ENCODE measurements around the gene SDK1. TPM values are rescaled to one million over a fixed set of nuclear protein-coding genes. Genes with fewer than 3 reads are reported as not detected.

Gene SDK1
- total and polyA plus RNA-seq, 2 experiments from 2014 or later: not detected

DNA sequence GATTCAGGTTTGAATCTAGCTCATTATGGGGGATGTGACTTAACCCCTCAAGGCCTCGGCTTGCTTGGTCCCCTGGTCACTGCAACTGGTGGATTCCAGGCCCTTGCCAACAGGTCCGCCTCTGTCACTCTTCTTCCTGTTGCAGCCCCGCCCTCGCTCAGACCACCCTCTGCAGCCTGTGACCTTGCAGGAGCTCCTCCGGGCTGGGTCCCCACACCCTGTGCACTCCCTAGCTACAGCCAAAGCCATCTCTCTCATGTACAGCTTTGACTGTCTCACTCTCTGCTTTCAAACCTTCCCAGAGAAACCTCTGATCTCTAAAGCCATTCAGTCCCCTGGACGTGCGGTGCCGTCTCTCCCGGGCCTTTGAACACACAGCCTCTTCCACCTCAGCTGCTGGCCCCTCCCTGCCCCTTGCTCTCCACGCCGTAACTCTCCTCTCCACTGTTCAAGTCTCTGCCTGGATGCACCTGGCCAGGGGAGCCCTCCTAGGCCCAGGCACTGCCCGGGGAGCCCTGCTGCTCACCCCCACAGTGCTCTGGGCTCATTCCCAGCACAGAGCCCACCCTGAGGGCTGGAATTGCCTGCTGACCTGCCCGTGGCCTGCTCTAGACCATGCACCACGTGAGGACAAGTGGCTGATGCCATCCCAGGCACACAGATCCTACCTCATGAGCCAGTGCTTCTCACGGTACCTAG, 895.2 kb downstream of the SDK1 start:
- DNase-seq: no peak
- no peaks in the 10 kb centered on the region for H3F3A ChIP-seq (ENCODE audit: insufficient read depth)
- H3K9ac ChIP-seq: no peak overlapping the region
- in situ Hi-C loops (cut with MboI): no loop called here
- no peak overlapping the region for H2AFZ ChIP-seq
- H3K9me2 ChIP-seq (ENCODE audit: insufficient read depth): no peaks in the 10 kb centered on the region
- H3K4me2 ChIP-seq (ENCODE audit: unreplicated experiment): no peak overlapping the region
- no peak overlapping the region for H3K27ac ChIP-seq
- H4K20me1 ChIP-seq (ENCODE audit: insufficient read depth): no peaks in the 10 kb centered on the region
- no peaks in the 10 kb centered on the region for H3K27me3 ChIP-seq (replicated peaks; ENCODE audit: insufficient read depth)
- H3K36me3 ChIP-seq (ENCODE audit: low read depth): no peaks in the 10 kb centered on the region
- H3K4me3 ChIP-seq: no peak overlapping the region
- H3K4me1 ChIP-seq (ENCODE audit: insufficient read depth): no peaks in the 10 kb centered on the region
- 38 to 41% methylated on average over 14 to 15 of the region's 15 CpGs for WGBS, 2 experiments (ENCODE audit: low coverage in 1 of 2, low lambda C conversion rate in 2 of 2, missing lambda C conversion rate in 2 of 2)
- no peak for TF ChIP-seq EZH2 (IDR thresholded peaks at IDR 0.05; ENCODE audit: insufficient read depth, poor library complexity, severe bottlenecking)
- no peak for TF ChIP-seq EZH2phosphoT487 (IDR thresholded peaks at IDR 0.05; ENCODE audit: insufficient read depth, low read depth)
- no peaks in the 10 kb centered on the region for H3K9me3 ChIP-seq (ENCODE audit: low read depth)
- no peaks in the 10 kb centered on the region for H3K79me2 ChIP-seq (ENCODE audit: insufficient read depth)

DNA sequence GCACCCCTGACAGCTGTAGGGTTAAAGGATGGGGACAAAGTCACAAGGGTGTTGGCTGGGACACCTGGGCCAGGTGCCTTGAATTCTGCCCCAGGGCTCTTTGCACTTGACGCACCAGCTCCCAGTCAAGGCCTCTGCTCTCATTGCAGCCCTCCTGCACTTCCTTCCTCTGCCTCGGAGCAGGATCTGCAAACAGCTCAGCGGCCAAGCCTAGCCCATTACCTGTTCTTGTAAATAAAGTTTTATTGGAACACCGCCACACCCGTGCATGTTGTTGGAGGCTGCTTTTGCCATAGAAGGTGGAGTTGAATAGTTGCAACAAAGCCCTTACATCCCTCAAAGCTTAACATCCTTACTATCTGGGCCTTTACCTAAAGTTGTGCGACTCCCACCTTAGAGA, 897.2 kb downstream of the SDK1 start:
- Histone ChIP-seq H3K4me3 (no peak overlapping the region), H2AFZ (no peak overlapping the region), H3K9me3 (ENCODE audit: low read depth) (no peaks in the 10 kb centered on the region), H3K4me2 (ENCODE audit: unreplicated experiment) (no peak overlapping the region), H3K36me3 (ENCODE audit: low read depth) (no peaks in the 10 kb centered on the region), H3K9ac (no peak overlapping the region), H3K9me2 (ENCODE audit: insufficient read depth) (no peaks in the 10 kb centered on the region), H4K20me1 (ENCODE audit: insufficient read depth) (no peaks in the 10 kb centered on the region), H3K27ac (no peak overlapping the region), H3F3A (ENCODE audit: insufficient read depth) (no peaks in the 10 kb centered on the region), H3K79me2 (ENCODE audit: insufficient read depth) (no peaks in the 10 kb centered on the region), H3K4me1 (ENCODE audit: insufficient read depth) (no peaks in the 10 kb centered on the region), H3K27me3 (replicated peaks; ENCODE audit: insufficient read depth) (no peaks in the 10 kb centered on the region)
- TF ChIP-seq EZH2 (IDR thresholded peaks at IDR 0.05; ENCODE audit: insufficient read depth, poor library complexity, severe bottlenecking) (no peak), EZH2phosphoT487 (IDR thresholded peaks at IDR 0.05; ENCODE audit: insufficient read depth, low read depth) (no peak)
- in situ Hi-C loops (cut with MboI): no loop called here
- DNase-seq: no peak
- 59 to 60% methylated on average over 6 of the region's 6 CpGs for WGBS, 2 experiments (ENCODE audit: low coverage in 1 of 2, low lambda C conversion rate in 2 of 2, missing lambda C conversion rate in 2 of 2)

DNA sequence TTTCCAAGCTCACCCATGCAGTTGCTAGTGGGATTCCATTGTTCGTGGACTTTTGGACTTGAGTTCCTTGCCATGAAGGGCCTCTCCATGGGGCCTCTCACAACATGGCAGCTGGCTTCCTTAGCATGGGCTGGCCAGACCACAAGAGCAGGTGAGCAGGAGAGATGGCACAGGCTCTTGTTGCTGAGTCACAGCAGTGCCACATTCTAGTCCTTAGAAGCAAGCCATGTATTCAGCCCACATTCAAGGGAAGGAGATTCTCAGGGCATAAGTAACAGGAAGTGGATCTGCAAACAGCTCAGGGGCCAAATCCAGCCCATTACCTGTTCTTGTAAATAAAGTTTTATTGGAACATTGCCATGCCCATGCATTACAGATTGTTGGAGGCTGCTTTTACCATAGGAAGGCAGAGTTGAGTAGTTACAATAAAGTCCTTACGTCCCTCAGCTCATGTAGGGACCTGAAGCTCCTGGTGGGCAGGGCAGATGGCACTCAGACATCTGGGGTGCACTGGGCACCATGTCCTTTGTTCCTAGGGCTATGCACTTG, 899.6 kb downstream of the SDK1 start:
- H3K27ac ChIP-seq: no peak overlapping the region
- H3K27me3 ChIP-seq (replicated peaks; ENCODE audit: insufficient read depth): no peaks in the 10 kb centered on the region
- no peaks in the 10 kb centered on the region for H3F3A ChIP-seq (ENCODE audit: insufficient read depth)
- H2AFZ ChIP-seq: no peak overlapping the region
- no peak for DNase-seq
- in situ Hi-C loops (cut with MboI): no loop called here
- no peak overlapping the region for H3K4me3 ChIP-seq
- no peaks in the 10 kb centered on the region for H3K9me2 ChIP-seq (ENCODE audit: insufficient read depth)
- H3K36me3 ChIP-seq (ENCODE audit: low read depth): no peaks in the 10 kb centered on the region
- no peak overlapping the region for H3K4me2 ChIP-seq (ENCODE audit: unreplicated experiment)
- no peak overlapping the region for H3K9ac ChIP-seq
- no peaks in the 10 kb centered on the region for H3K4me1 ChIP-seq (ENCODE audit: insufficient read depth)
- H3K79me2 ChIP-seq (ENCODE audit: insufficient read depth): no peaks in the 10 kb centered on the region
- TF ChIP-seq EZH2 (IDR thresholded peaks at IDR 0.05; ENCODE audit: insufficient read depth, poor library complexity, severe bottlenecking) (no peak), EZH2phosphoT487 (IDR thresholded peaks at IDR 0.05; ENCODE audit: insufficient read depth, low read depth) (no peak)
- no peaks in the 10 kb centered on the region for H4K20me1 ChIP-seq (ENCODE audit: insufficient read depth)
- H3K9me3 ChIP-seq (ENCODE audit: low read depth): no peaks in the 10 kb centered on the region
- 26 to 41% methylated on average over 2 of the region's 2 CpGs for WGBS, 2 experiments (ENCODE audit: low coverage in 1 of 2, low lambda C conversion rate in 2 of 2, missing lambda C conversion rate in 2 of 2)

DNA sequence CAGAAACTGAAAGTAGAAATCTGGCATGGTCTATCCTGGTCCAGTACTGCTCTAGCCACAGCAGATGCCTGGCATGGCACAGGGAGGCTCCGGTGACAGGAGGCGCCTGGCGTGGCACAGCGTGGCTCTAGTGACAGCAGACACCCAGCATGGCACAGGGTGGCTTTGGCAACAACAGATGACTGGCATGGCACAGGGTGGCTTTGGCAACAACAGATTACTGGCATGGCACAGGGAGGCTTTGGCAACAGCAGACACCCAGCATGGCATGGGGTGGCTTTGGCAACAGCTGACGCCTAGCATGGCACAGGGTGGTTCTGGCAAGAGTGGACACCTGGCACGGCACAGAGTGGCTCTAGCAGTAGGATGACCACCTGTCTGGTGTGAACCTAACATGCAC, 900.5 kb downstream of the SDK1 start:
- WGBS, 2 experiments (ENCODE audit: low coverage in 1 of 2, low lambda C conversion rate in 2 of 2, missing lambda C conversion rate in 2 of 2): 45 to 52% methylated on average over 6 of the region's 6 CpGs
- DNase-seq: no peak
- Histone ChIP-seq H3K4me3 (no peak overlapping the region), H3K4me2 (ENCODE audit: unreplicated experiment) (no peak overlapping the region), H3K27ac (no peak overlapping the region), H3K4me1 (ENCODE audit: insufficient read depth) (no peaks in the 10 kb centered on the region), H3F3A (ENCODE audit: insufficient read depth) (no peaks in the 10 kb centered on the region), H3K36me3 (ENCODE audit: low read depth) (no peaks in the 10 kb centered on the region), H4K20me1 (ENCODE audit: insufficient read depth) (no peaks in the 10 kb centered on the region), H3K79me2 (ENCODE audit: insufficient read depth) (no peaks in the 10 kb centered on the region), H3K9me3 (ENCODE audit: low read depth) (no peaks in the 10 kb centered on the region), H3K9me2 (ENCODE audit: insufficient read depth) (no peaks in the 10 kb centered on the region), H2AFZ (no peak overlapping the region), H3K27me3 (replicated peaks; ENCODE audit: insufficient read depth) (no peaks in the 10 kb centered on the region), H3K9ac (no peak overlapping the region)
- in situ Hi-C loops (cut with MboI): no loop called here
- no peak for TF ChIP-seq EZH2phosphoT487 (IDR thresholded peaks at IDR 0.05; ENCODE audit: insufficient read depth, low read depth)
- TF ChIP-seq EZH2 (IDR thresholded peaks at IDR 0.05; ENCODE audit: insufficient read depth, poor library complexity, severe bottlenecking): no peak

All from GM23248 (cell line).